CD14-positive monocyte (primary cell): ENCODE data around the gene EMC8. TPM values are rescaled to one million over a fixed set of nuclear protein-coding genes. Genes with fewer than 3 reads are reported as not detected.

Experiments used
- DNase-seq, 3 donors: peaks; one replicate each; pipeline ENCODE4 v3.0.0-alpha.2; 2011 to 2022
- H2AFZ ChIP-seq: 2 replicates; pipeline ENCODE4 v1.6.0; 2012; ENCODE audit warnings: mild to moderate bottlenecking, low read depth, low read length, inconsistent platforms; ENCODE audit not compliant: insufficient read depth, poor library complexity, severe bottlenecking
- H3K27ac ChIP-seq, 2 donors: 1 replicate in 1 of 2; 2 replicates in 1 of 2; pipeline ENCODE4 v1.5.1; 2012 to 2013; ENCODE audit warnings: low read length in 2 of 2, control low read depth in 1 of 2, inconsistent platforms in 1 of 2, low read depth in 1 of 2, mild to moderate bottlenecking in 1 of 2
- H3K27me3 ChIP-seq, 2 donors: one replicate each; pipeline versions ENCODE4 v1.6.0 to v1.6.1; 2011 to 2013; ENCODE audit warnings: low read length in 2 of 2; ENCODE audit not compliant: control insufficient read depth in 2 of 2, insufficient read depth in 2 of 2
- H3K36me3 ChIP-seq, 2 donors: replicated peaks in 1 of 2; 1 replicate in 1 of 2; 2 replicates in 1 of 2; pipeline versions ENCODE4 v1.5.1 to v1.6.1; 2012 to 2013; ENCODE audit warnings: low read length in 2 of 2, control low read depth in 1 of 2, inconsistent platforms in 1 of 2, mild to moderate bottlenecking in 1 of 2; ENCODE audit not compliant: insufficient read depth in 2 of 2, control insufficient read depth in 1 of 2
- H3K4me1 ChIP-seq, 2 donors: 1 replicate in 1 of 2; 2 replicates in 1 of 2; pipeline versions ENCODE4 v1.5.1 to v1.6.1; 2012 to 2013; ENCODE audit warnings: low read length in 2 of 2, control low read depth in 1 of 2, inconsistent platforms in 1 of 2, mild to moderate bottlenecking in 1 of 2, moderate library complexity in 1 of 2; ENCODE audit not compliant: insufficient read depth in 2 of 2, control insufficient read depth in 1 of 2
- H3K4me2 ChIP-seq: replicated peaks from 2 replicates; pipeline ENCODE3; 2012; ENCODE audit warnings: low read length, moderate library complexity, mild to moderate bottlenecking; ENCODE audit not compliant: poor library complexity, severe bottlenecking; ENCODE audit errors: extremely low read depth
- H3K4me3 ChIP-seq, 3 experiments: fragments of 200-600 bp in 1 of 3; sonication (generic) in 1 of 3; replicated peaks in 1 of 3; 1 replicate in 2 of 3; 2 replicates in 1 of 3; pipeline ENCODE4 v1.5.1; 2011 to 2013; ENCODE audit warnings: low read length in 3 of 3, mild to moderate bottlenecking in 3 of 3, control low read depth in 2 of 3, low read depth in 2 of 3, inconsistent platforms in 1 of 3, moderate library complexity in 1 of 3
- H3K79me2 ChIP-seq: 2 replicates; pipeline ENCODE4 v1.6.0; 2012; ENCODE audit warnings: mild to moderate bottlenecking, control low read depth, inconsistent platforms, low read length, moderate library complexity; ENCODE audit not compliant: insufficient read depth
- H3K9ac ChIP-seq: 2 replicates; pipeline ENCODE4 v1.6.0; 2017; ENCODE audit warnings: low read length, mild to moderate bottlenecking; ENCODE audit not compliant: insufficient read depth, poor library complexity, severe bottlenecking
- H3K9me3 ChIP-seq, 2 donors: replicated peaks in 1 of 2; 1 replicate in 1 of 2; 2 replicates in 1 of 2; pipeline versions ENCODE4 v1.5.1 to v1.6.1; 2012 to 2013; ENCODE audit warnings: low read length in 2 of 2, control low read depth in 1 of 2; ENCODE audit not compliant: control insufficient read depth in 1 of 2, insufficient read depth in 1 of 2
- H4K20me1 ChIP-seq: 2 replicates; pipeline ENCODE4 v1.6.0; 2012; ENCODE audit warnings: mild to moderate bottlenecking, low read length, control low read depth, moderate library complexity; ENCODE audit not compliant: insufficient read depth
- H3K27ac Mint-ChIP-seq, 7 donors: one replicate each; pipeline ENCODE4 v1.8.0; 2020; ENCODE audit warnings: mild to moderate bottlenecking in 7 of 7, mixed read lengths in 7 of 7, moderate library complexity in 6 of 7, inconsistent platforms in 2 of 7
- H3K27me3 Mint-ChIP-seq, 3 donors: one replicate each; pipeline ENCODE4 v1.8.0; 2021 to 2022; ENCODE audit warnings: low read depth in 3 of 3, mild to moderate bottlenecking in 3 of 3, mixed read lengths in 3 of 3, moderate library complexity in 3 of 3, inconsistent platforms in 1 of 3
- H3K36me3 Mint-ChIP-seq, 2 donors: one replicate each; pipeline ENCODE4 v1.8.0; 2020; ENCODE audit warnings: mixed read lengths in 2 of 2, inconsistent platforms in 1 of 2, mild to moderate bottlenecking in 1 of 2
- H3K4me1 Mint-ChIP-seq: one replicate; pipeline ENCODE4 v1.8.0; 2020; ENCODE audit warnings: mild to moderate bottlenecking, mixed read lengths
- H3K4me3 Mint-ChIP-seq, 2 donors: one replicate each; pipeline ENCODE4 v1.8.0; 2020; ENCODE audit warnings: mild to moderate bottlenecking in 2 of 2, mixed read lengths in 2 of 2, moderate library complexity in 1 of 2
- H3K9me3 Mint-ChIP-seq, 7 donors: one replicate each; pipeline ENCODE4 v1.8.0; 2020 to 2022; ENCODE audit warnings: mixed read lengths in 7 of 7, mild to moderate bottlenecking in 6 of 7, moderate library complexity in 6 of 7, inconsistent platforms in 2 of 7
- CTCF ChIP-seq: fragments of 200-600 bp; IDR thresholded peaks from one replicate; pipeline ENCODE4 v1.8.0; 2022; ENCODE audit warnings: antibody characterized with exemption, mild to moderate bottlenecking
- WGBS: methylation state at CpG from one replicate; pipeline ENCODE4 v1.1.5; 2013; ENCODE audit warnings: missing lambda C conversion rate; ENCODE audit not compliant: insufficient coverage; 5-methylcytosine and 5-hydroxymethylcytosine counted together
- intact Hi-C, 2 donors: fragments of 100-400 bp; cut with micrococcal nuclease; formaldehyde crosslinking; loops; one replicate each; pipeline versions ENCODE4 v1.15.0 to v1.15.1; 2023
- polyA plus RNA-seq, 3 donors: library from polyadenylated mRNA; depleted of rRNA in 1 of 3; unstranded in 2 of 3; stranded (reverse) in 1 of 3; fragments of 300-500 nt in 2 of 3; fragments of >200 nt in 1 of 3; fragmentation: Illumina TruSeq in 2 of 3; gene quantifications; 1 replicate in 2 of 3; 2 replicates in 1 of 3; pipeline ENCODE4 v1.2.3, GENCODE V29; 2012 to 2021

Gene EMC8
- polyA plus RNA-seq, 3 donors = 28.2 to 30.0 (median 29.9) TPM

- WGBS = 61% methylated on average over 18 of the region's 24 CpGs
- no peak for TF ChIP-seq CTCF
- H3K27me3 Mint-ChIP-seq = peaks cover 2 to 17% (median 12%) of the 10 kb centered on the region in 3 donors
These were observed 37.6 kb upstream of the EMC8 start for GRCh38 chr16:85836706-85837582.

GRCh38 chr16:85835956-85836705 lies 36.8 kb upstream of the EMC8 start:
- peaks cover 0 to 3% of the 10 kb centered on the region in 2 donors for H3K9me3 ChIP-seq
- no peaks in the 10 kb centered on the region for H3K36me3 ChIP-seq
- H2AFZ ChIP-seq = no peak overlapping the region
- H3K4me1 ChIP-seq = peaks cover 55 to 56% of the 10 kb centered on the region in 2 donors
- H3K4me3 ChIP-seq = no peak overlapping the region
- H4K20me1 ChIP-seq = no peaks in the 10 kb centered on the region
- peaks cover 0 to 8% (median 6%) of the 10 kb centered on the region in 7 donors for H3K9me3 Mint-ChIP-seq
- TF ChIP-seq CTCF = no peak
- H3K27me3 Mint-ChIP-seq = peaks cover 2 to 15% (median 12%) of the 10 kb centered on the region in 3 donors
- H3K9ac ChIP-seq = no peak overlapping the region
- WGBS = 92% methylated on average over 14 of the region's 22 CpGs
- peaks cover 66% of the 10 kb centered on the region for H3K4me1 Mint-ChIP-seq
- DNase-seq = no peak
- no peak overlapping the region for H3K27ac Mint-ChIP-seq
- peaks cover 4 to 13% of the 10 kb centered on the region in 2 donors for H3K36me3 Mint-ChIP-seq
- H3K27me3 ChIP-seq = no peaks in the 10 kb centered on the region
- H3K79me2 ChIP-seq = no peaks in the 10 kb centered on the region
- no peak overlapping the region for H3K27ac ChIP-seq
- H3K4me3 Mint-ChIP-seq = no peak overlapping the region
- intact Hi-C loops = no loop called here
- H3K4me2 ChIP-seq = no peak overlapping the region

More at GRCh38 chr16:85836706-85837582, 37.6 kb upstream of the EMC8 start:
- Histone ChIP-seq H3K27me3 (no peaks in the 10 kb centered on the region), H4K20me1 (no peaks in the 10 kb centered on the region), H3K36me3 (no peaks in the 10 kb centered on the region), H3K79me2 (no peaks in the 10 kb centered on the region), H3K9ac (no peak overlapping the region), H3K4me1 (peaks cover 55 to 56% of the 10 kb centered on the region in 2 donors), H2AFZ (no peak overlapping the region), H3K4me2 (peak overlapping the region; percentile 39), H3K27ac (peak overlapping the region; percentile 74 to 80), H3K9me3 (peaks cover 0 to 3% of the 10 kb centered on the region in 2 donors), H3K4me3 (peak overlapping the region in 1 of 3 experiments; percentile 39)
- Mint-ChIP-seq H3K36me3 (peaks cover 4 to 13% of the 10 kb centered on the region in 2 donors), H3K27ac (peak overlapping the region; percentile 69 to 94 (median 89)), H3K4me3 (peak overlapping the region in 1 of 2 donors; percentile 46), H3K4me1 (peaks cover 60% of the 10 kb centered on the region), H3K9me3 (peaks cover 0 to 8% (median 6%) of the 10 kb centered on the region in 7 donors)
- intact Hi-C loops = no loop called here
- DNase-seq = peak; percentile 46 to 63 (median 61)
